Hematopoietic multipotent progenitor cell treated with erythropoietin and hydrocortisone succinate and interleukin-3 and kit ligand, for 6 days (in vitro differentiated cells): Measurements from ENCODE around the gene ABCA3.
"Not testable (repeated sequence)": the region's sequence is repeated elsewhere in the genome, so short reads cannot be mapped to it uniquely, and the experiment has no call there.

Experiments
- DNase-seq: peaks from one replicate; pipeline ENCODE4 v3.0.0-alpha.2; 2015

Gene ABCA3

GRCh38 chr16:2278956-2279800 is 61.4 kb downstream of the ABCA3 start:
- DNase-seq = no peak

DNA sequence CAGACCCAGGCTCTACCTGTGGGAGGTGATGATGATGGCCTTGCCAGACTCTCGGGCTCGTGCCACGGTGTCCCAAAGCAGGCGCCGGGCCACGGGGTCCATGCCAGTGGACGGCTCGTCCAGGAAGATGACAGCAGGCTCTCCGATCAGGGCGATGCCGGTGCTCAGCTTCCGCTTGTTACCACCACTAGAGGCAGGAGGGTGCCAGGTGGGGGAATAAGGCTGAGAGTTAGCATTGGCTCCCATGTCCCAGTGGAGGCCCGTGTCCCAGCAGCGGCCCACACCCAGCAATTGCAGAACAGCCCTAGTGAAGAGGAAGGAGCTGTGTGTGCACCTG is 62.3 kb downstream of the ABCA3 start:
- DNase-seq = no peak

DNA sequence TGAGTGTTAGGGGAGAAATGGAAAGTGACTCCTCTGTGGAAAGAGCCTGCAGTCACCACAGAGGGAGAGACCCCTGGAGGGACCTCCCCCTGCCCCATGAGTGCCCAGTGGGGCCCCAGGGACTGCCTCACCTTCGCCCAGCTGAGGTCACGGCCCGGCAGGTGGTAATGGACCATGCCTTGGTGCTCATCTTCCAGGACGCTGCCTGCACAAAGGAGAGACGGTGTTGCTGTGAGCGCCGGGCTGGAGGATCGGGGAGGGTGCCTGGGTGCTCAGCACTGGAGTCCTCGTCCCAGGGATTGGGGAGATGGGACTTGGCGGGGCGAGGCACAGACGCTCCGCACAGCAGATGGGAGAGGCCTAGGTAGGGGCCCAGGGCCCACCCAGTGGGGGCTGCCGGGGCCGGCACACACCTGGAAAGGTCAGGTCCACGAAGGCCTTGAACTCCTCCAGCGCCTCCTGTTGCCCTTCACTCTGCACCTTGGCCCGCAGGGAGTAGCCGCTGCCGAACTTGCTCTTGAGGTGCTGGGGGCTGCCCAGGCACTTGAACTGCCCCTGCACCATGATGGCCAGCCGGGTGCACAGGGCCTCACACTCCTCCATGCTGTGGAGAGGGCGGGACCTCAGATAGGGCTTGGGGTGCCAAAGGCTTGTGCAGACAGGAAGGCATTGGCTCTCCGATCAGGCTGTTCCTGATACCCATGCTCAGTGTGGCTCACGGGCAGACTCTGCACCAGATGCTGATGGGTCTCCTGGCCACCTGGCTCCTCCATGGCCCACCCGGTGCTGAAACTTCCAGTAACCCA is 62.9 kb downstream of the ABCA3 start:
- no peak for DNase-seq

DNA sequence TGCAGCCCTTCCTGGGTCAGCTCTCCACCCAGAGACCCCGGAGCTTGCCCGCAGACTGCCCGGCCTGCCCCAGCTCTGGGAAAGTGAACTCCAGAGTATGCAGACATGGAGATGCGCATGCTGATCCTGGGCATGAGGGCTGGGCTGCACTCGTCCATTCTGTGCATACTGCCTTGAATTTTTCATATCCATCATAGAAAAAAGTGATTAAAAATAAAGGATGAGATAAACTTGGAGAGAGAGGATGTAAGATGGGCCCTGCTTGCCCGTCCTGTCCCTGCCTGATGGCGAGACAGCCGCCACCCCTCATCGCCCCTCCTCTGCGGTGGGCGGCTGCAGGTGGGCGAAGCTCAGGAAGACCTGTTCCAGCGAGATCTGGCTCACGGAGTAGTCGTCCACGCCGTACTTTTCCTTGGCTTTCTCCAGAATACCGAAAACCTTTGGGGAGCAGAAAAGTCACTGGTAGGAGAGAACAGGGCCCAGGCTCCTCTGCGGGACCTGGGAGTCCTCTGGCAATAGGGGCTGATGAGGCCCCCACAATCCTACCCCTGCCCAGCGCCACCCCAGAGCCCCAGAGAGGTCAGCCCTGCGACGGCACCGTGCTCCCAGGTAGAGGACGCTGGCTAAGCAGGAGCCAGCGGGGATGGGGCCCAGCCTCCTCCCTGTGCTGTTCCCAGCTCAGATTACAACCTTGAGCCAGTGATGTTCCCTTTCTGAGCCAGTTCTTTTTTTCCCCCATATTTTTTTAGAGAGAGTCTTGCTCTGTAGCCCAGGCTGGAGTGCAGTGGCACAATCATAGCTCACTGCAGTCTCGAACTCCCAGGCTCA is 63.9 kb downstream of the ABCA3 start:
- no peak for DNase-seq

DNA sequence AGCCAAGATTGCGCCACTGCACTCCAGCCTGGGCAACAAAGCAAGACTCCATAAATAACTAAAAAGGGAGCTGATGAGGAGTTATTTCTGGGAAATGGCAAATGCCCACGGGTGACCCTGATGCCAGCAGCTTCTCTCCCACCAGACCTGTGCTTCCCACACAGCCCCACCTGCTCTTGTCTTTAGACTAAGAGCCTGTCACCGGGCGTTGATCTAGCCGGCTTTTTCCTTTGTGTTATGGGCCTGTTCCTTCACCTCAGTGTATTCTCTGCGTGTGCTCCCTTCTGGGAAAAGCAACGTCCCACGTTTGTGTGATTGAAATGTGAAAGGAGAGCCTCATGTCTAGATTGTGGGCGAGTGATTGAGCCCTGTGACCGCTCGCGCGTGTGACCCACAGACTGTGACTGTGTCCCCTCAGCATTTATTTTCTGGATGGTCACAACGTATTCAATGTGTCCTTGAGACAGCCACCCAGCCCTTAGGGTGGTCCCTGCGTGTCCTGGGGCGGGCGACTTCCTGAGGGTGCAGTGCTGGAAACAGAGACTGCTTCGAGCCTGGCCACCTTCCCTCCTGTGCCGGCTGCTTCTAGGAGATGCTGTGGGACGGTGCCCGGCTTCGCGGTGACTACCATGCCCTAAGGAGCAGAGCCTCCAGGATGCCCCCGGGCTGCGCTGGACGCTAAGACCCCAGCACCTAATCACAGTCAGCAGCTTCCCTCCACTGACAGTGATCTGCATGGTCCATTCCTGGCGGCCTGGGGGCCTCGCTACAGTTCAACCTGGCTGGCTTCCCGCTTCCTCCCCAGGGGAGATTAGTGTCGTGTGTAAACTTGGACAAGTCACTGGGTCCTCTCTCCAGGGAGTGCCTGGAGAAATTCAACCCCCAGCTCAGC is 64.8 kb downstream of the ABCA3 start:
- no peak for DNase-seq

DNA sequence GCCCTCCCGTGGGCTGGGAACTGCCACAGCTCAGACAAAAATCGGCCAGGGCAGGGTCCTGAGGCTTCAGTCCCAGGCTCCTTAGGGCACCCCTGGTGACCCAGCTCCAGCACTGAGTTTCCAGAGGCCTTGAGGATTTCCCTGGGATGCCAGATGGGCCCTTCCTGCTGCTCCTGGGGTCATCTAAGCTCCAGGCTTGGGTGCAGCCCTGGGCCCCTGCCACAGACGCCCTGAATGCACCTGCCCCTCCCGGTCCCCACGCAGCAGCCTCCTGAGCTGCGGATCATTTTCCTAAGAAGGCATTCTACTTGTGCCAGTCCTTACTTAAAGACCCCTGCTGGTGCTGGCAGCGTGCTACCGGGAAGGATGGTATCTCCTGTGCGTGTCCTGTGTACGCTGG is 66.6 kb downstream of the ABCA3 start:
- DNase-seq = no peak

DNA sequence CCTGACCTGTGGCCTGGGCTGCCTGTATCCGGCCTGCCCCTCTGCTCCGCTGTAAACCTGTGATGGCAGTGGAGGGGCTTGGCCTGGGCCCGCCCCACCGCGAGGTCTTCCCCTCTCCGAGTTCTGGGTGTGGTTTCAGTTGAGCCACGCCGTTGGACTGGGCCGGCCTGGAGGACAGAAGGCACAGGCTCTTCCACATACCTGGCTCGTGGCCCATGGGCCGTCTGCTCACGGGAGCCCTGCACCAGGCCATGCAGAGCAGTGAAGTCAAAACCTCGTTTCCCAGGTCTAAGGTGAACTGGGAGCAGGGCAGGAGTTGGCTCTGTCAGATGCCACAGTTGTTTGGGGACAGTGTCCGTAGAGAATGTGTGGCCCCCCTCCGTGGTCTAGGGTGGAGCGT is 67.0 kb downstream of the ABCA3 start:
- DNase-seq = no peak

DNA sequence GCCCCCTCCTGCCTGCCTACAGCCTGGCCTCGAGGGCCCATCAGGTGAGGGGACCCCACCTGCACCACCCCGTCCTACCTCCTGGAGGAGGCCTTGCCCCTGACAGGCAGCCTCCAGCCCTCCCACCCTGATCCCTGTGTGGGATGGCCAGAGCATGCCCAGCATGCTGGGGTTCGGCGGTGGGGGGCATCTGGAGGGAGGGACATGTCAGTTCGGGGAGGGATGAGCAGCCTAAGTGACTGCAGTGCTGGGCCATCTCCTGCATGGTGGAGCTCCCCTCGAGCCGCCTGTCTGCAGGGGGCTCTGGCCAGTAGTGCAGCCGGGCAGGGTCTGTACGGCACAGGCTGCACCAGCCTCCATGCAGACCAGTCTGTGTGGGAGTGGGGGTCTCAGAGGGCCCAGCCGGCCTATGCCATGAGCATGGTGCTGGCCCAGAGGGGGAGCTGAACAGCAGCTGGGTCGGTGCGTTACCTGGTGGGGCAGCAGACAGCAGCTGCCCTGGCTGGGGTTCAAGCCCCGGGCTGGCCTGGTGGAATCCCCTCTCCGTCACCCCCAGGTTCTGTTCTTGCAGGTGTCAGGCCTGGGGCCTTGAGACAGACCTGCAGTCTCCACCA is 68.6 kb downstream of the ABCA3 start:
- no peak for DNase-seq

DNA sequence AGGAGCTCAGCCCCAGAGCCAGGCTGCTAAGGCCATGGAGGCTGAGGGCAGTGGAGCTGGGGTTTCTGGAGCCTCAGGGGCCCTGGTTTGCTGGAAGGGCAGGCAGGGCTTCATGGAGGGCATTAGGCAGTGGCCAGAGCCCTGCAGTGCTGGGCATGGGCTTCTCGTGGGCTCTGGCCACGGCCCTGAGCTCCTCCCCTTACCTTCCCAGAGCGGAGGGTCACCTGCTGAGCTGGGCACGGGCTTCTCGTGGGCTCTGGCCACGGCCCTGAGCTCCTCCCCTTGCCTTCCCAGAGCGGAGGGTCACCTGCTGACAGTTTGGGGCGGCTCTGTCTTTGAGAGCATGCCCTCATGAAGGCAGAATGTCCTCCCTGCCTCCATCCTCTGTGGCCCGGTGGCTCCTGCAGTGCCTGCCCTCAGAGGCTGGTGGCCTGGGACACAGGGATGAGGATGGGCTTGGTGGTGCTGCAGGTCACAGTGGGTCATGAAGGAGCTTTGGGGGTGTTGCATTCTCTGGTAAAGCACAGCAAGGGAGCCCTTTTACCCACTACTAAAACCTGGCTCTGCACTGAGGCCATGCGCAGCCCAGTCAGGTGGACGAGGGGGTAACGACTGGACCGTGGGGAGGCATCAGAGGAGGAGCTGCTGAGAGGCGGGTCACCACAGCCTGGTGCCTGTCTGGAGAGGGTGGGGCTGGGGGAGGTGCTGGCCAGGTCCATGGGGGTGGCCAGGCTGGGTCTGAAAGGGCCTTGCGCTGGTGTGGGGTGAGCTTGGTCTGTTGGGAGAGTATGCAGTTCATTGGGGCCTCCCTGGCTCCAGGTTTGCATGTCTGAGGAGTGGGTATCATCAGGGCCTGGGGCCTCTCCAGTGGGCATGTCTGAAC is 69.7 kb downstream of the ABCA3 start:
- DNase-seq = no peak

- DNase-seq = no peak
These were observed 70.5 kb downstream of the ABCA3 start for GRCh38 chr16:2270070-2270462.

DNA sequence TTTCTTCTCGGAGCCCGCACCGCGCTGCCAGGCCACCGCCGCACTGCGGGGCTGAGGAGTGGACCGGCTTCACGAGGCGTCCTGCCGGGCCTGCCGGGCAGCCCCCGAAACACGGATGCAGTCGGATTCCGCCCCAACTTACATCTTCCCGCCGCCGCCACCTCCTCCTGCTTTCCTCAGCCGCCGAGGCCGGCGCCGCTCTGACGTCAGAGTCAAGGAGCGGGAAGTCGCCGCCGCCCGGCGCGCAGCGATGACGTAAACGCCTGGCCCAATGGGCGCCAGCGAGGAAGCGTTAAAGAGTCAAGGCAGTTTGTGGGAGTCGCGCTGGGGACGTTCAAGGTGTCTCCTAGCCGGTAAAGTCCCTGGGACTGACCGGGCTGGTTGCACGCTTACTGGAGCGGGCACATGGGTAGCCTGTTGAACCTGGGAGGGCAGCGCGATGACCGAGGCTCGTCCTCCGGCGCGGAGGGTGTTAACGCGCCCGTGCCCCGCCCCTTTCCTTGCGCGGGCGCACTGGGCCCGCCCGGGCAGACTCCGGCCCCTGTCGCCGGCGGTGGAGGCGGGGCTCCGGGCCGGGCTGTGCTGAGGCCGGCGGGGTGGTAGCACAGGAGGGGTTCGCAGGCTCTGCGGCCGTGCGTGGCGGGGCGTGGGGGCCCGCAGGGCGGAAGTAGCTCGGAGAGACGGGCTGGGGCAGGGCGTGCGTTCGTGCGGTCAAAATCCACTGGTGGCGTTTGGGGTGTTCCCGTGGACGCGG is 72.4 kb downstream of the ABCA3 start, which contains the start of gene RNPS1:
TSS of gene RNPS1 (minus strand) at position 214 of the 754 bp plus-strand sequence. CDS start 3,483 bp downstream, outside the sequence.
- DNase-seq = peak; percentile 95

DNA sequence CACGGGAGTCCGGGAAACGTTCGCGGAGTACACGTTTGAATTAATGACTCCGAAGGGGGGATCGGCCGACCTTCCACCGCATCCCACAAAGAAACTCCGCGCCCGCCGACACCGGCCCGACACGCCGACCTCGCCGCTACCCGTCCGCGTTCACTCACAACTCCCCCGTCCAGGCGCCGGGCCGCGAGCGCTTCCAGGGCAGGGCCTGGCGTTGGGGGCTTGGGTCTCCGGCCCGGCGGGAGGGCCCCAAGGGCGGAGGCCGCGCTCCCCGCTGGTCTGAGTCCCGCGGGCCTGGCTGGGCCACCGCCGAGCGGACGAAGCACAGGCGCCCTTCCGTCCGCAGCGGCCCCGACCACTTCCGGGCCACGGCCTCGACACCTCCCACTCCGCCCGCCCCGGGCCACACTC is 73.0 kb downstream of the ABCA3 start:
- DNase-seq = not testable (repeated sequence)

DNA sequence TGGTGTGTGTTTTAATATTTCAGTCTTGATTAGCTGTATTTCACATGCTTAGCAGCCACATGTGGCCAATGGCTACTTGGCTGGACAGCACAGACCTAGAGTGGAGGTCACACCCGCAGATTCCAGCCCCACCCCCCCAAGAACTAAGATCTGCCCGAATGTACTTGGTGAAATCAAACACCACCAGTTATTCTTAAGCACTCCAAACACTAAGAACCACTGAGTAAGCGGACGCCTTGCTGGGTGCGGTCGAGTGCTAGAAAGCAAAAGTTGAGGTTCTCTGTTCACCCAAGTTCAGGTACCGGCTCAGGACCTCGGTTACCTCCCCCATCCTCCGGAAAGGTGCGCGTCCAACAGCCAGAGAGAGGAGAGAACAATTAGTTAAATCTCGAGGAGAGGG is 73.6 kb downstream of the ABCA3 start:
- DNase-seq = peak; percentile 41

DNA sequence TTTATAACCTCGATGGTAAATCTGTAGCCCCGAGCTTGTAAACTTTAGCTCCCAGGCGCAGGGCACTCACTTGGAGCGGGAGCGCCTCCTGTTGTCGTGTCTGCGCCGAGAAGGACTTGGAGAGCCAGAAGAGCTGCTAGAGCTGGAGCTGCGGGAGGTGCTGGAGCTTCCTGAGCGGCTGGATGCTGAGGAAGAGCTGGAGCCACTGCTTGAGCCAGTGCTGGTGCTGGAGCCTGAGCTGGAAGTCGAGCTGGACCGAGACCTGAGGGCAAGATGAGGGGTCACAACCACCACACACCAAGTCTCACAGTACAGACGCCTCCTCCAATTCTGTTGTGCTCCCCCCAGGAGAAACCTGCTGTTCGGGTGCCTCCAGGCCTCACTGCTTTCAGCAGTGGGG is 77.5 kb downstream of the ABCA3 start:
- not testable (repeated sequence) for DNase-seq

- no peak for DNase-seq
These were observed 80.3 kb downstream of the ABCA3 start for GRCh38 chr16:2260250-2260649.

DNA sequence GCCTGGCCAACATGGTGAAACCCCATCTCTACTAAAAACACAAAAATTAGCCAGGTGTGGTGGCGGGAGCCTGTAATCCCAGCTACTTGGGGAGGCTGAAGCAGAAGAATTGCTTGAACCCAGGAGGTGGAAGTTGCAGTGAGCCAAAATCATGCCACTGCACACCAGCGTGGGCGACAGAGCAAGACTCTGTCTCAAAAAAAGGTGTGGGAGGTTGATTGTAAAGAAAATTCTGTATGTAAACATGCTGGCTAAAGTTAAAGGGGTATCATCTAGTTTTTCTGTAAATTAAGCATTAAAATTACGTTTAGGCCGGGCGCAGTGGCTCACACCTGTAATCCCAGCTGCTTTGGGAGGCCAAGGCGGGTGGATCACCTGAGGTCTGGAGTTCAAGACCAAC is 82.0 kb downstream of the ABCA3 start:
- DNase-seq = not testable (repeated sequence)

- no peak for DNase-seq
These were observed 82.8 kb downstream of the ABCA3 start for GRCh38 chr16:2257726-2258125.

GRCh38 chr16:2256531-2257140 is 83.9 kb downstream of the ABCA3 start:
- no peak for DNase-seq

DNA sequence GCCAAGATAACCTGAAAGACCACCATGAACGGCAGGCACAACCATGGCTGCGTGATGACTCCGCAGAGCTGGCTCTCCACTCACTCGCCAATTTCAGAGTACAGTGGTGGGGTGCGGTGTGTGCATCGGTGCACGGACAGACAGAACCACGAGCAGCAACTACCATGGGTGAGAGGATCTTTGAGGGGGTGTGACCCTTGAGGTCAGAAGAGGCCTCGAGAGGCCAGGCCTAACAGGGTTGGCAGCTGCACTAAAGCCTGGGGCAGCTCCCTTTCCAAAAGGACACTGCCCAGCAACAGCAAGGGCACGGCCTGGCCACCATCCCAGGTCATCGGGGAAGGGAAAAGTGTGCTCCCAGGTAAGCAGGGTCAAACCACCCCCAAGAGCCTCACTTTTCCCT is 87.2 kb downstream of the ABCA3 start:
- DNase-seq = no peak

DNA sequence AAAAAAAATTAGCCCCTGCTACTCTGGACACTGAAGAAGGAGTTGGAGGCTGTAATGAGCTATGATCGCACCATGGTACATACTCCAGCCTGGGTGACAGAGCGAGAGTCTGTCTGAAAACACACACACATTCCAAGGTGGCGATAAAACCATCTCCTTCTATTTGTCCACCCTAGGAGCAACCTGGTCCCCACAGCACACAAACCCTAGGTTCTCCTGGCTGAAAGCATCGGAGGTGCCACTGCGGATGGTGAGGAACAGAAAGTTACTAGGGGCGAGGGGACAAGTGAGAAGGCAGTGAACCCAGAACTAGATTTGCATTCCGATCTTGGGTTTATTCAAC is 87.8 kb downstream of the ABCA3 start:
- DNase-seq = no peak
